GM19025 (cell line): Measurements from ENCODE around the gene CCR7.
"Not testable (repeated sequence)": the region's sequence is repeated elsewhere in the genome, so short reads cannot be mapped to it uniquely, and the experiment has no call there.

Experiments
- ATAC-seq: cut with Tn5 transposase; IDR thresholded peaks from one replicate; pipeline ENCODE4 v1.9.1; 2021; ENCODE audit warnings: mild to moderate bottlenecking, low read depth, moderate library complexity; ENCODE audit not compliant: unreplicated experiment

The CCR7 gene

DNA sequence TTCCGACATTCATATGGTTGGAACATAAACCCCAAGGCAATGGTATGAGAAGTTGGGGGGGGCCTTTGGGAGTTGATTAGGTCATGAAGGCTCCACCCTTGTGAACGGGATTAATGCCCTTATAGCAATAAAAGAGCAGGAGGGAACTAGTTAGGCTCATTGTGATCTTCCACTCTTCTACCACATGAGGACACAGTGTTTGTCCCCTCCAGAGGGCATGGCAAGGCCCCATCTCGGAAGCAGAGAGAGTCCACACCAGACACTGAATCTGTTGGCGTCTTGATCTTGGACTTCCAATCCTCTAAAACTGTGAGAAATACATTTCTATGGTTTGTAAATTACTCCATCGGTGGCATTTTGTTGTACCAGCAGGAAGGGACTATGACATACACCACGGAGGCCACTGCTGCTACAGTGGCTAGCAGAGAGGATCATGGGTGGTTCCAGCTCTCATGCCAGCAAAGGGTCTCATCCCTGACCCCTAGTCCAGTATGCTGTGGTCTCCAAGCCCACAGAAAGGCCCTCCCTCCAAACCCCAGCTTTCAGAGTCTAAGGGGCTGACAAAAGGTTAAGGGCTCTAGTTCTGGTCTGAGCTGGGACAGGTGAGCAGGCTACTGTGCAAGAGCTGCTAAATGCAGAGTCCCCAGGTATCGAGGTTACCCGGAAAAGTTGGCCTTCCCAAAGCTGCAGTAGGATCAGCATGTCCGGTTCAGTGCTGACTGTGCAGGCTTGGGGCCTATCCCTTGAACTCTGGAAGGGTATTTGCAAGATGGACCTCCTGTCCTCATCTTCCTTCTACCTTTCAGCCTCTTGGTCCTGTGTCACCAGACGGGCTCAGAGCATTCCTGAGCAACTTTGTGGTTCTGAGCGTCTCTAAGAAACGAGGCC is 12.2 kb downstream of the CCR7 start:
- ATAC-seq, result no peak

- no peak for ATAC-seq
Measured at GRCh38 chr17:40551879-40552768, 13.1 kb downstream of the CCR7 start.

GRCh38 chr17:40551091-40551878 is 14.0 kb downstream of the CCR7 start:
- ATAC-seq, result no peak

DNA sequence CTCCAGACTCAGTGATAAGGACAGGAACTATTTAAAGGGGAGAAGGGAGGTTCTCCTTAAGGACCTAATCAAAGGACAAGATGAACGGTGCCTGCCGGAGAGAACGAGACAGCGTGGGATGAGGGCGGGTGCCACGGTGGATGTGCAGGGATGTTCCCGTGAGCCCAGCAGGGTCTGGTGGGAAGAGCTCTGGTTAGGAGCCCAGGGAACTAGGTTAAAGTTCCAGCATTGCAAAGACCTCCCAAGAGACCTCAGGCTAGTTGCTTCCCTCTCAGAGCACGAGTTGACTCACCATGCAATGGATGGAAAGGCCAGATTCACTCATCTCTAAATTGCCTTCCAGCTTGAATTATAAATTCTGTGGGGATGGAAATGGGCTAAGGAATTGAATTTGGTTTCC is 14.7 kb downstream of the CCR7 start:
- no peak for ATAC-seq

DNA sequence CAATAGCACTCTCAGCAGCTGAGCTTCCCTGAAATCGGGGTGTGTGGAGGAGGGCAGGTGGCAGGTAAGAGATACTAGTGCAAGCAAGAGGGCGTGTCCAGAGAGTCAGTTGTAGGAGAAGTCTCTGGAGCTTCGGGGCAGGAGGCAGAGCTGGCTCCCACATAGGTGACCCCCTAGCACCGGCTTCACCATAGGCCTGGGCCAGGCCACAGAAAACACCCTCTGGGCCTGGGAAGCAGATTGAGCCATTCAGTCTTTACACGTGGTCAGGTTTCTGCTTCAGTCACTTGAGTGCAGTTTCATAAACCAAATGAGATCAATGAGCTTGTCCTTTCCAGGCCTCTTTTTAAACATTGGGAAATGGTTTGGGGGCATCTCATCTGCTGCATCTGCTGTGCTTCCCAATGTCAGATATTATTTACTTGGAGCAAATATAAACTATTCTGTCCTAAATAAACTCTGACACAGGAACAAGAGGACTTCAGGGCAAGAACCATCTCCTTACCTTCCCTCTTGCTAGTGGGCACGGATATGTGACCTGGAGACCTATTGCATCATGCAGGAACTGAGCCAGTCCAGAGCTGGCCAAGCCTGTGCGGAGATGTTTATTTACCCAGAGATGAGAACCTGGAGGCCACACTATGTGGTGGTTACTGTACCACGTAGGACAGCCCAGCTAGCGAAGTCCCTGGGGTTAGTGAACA is 16.1 kb downstream of the CCR7 start:
- ATAC-seq, result no peak

- no peak for ATAC-seq
Measured at GRCh38 chr17:40548491-40548981, 16.7 kb downstream of the CCR7 start.

- no peak for ATAC-seq
Measured at GRCh38 chr17:40547785-40548478, 17.3 kb downstream of the CCR7 start.

- ATAC-seq, result no peak
Measured at GRCh38 chr17:40547079-40547784, 18.0 kb downstream of the CCR7 start.

DNA sequence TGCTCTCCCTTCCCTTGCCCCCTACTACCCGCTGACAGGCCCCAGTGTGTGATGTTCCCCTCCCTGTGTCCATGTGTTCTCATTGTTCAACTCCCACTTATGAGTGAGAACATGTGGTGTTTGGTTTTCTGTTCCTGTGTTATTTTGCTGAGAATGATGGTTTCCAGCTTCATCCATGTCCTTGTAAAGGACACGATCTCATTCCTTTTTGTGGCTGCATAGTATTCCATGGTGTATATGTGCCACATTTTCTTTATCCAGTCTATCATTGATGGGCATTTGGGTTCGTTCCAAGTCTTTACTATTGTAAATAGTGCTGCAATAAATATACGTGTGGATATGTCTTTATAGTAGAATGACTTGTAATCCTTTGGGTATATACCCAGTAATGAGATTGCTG is 18.8 kb downstream of the CCR7 start:
- not testable (repeated sequence) for ATAC-seq

DNA sequence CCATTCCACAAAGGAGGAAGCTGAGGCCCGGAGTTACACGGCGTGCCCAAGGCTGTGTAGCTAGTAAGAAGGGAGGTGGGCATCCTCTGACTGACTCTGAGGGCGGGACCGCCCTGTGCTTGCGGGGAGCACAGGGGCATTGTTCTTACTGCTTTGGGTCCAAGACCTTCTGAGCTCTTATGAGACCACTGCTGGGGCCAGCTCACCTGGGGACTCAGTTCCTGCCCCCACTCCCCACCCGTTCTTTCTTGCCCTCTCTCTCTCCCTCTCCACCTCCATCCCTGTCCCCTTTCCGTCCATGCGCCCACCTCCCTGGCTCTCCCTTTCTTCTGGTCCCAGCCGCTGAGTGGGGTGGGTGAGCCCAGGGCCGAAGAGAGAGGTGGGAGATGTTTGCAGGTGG is 19.6 kb downstream of the CCR7 start:
- ATAC-seq, result no peak

DNA sequence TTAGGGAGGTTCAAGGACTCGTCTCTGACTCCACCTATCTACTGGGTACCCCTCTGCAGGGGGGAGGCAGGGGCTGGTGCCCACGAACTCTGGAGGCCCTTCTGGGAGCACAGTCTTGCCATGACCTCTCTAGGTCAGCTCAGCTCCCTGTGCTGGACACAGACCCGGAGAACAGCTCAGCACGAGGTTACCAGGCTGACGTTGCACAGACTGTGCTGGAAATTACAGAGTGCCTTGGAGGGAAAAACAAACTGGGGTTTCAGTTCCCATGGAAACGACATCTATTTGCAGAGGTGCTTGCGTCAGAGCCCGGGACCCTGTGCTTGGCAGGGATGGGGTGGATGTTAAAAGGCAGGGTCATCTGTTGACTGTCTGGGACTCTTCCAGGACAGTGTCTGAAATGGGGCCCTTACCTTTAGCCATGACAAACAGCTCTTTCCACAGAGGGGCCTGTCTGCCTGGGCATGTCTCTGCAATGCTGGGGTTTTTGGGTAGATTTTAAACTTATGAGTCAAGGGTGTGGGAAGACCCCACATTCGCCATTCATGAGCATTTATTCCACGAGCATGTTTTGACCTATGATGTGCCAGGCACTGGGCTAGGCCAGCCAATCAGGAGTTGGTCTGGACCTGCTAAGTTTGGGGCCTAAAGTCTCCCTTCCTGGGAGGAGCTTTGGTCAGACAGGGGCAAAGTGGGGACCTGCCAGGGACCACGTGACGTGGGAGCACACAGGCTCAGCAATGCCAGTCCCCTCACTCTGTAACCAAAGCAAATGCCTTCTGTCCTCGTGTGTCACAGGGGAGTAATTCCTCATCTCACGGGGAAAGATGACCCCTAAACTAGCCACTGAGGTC is 22.5 kb downstream of the CCR7 start:
- peak; percentile 45 for ATAC-seq

- no peak for ATAC-seq
Measured at GRCh38 chr17:40541873-40542557, 23.3 kb downstream of the CCR7 start.

GRCh38 chr17:40541060-40541872 is 24.0 kb downstream of the CCR7 start:
- ATAC-seq, result no peak

GRCh38 chr17:40540448-40540847 is 24.8 kb downstream of the CCR7 start:
- no peak for ATAC-seq

DNA sequence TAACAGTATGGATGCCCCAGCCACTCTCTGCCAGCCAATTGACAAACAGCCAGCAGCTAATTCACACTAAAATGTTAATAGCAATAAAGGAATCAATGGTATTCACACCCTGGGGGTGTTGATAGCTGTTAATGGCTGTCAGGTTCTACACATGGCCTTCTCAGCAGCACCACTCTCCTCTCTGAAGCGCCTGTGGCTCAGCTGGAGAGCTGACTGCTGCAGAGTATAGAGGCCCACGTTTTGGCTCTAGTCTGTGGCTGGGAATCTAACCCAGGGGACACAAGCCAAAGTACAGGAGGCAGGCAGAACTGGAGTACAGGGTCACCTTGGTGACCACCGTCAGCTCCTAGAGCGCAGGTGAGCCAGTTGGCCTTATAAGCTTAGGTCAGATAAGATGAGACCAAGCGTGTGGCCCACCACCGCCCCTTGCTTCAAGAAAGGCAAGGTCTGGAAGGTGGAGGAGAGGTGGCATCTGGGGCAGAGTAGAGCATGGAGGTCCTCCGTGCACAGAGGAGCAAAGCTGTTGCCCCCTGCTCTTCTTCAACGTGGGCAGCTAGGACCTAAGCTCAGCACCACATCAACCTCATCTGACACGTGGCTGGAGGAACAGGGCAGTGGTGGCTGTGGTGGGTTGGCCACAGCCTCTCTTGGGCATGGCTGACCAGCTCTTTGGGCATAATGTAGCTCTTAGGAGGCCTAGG is 25.4 kb downstream of the CCR7 start:
- no peak for ATAC-seq
